CD4-positive, alpha-beta T cell (primary cell): ENCODE data around the gene SLF1. TPM values are rescaled to one million over a fixed set of nuclear protein-coding genes. Genes with fewer than 3 reads are reported as not detected.

Experiments
- ATAC-seq: fragments of 200-7000 bp; cut with Tn5 transposase; one replicate; pipeline ENCODE4 v1.10.0; 2022; ENCODE audit warnings: mild to moderate bottlenecking; ENCODE audit not compliant: poor library complexity
- CTCF ChIA-PET: fragments of 350-600 bp; sonication (Branson Sonifier 250); formaldehyde crosslinking; loops from one replicate; lab custom pipeline; 2021; ENCODE audit warnings: antibody characterized with exemption, inconsistent platforms; lab: Charles Lee
- POLR2A ChIA-PET: fragments of 350-600 bp; sonication (Branson Sonifier 250); formaldehyde crosslinking; loops from one replicate; lab custom pipeline; 2021; ENCODE audit warnings: antibody characterized with exemption, inconsistent platforms; lab: Charles Lee
- DNase-seq, 14 experiments: peaks; one replicate each; pipeline ENCODE4 v3.0.0-alpha.2; 2013 to 2020; ENCODE audit warnings: mixed read lengths in 2 of 14
- H3K27ac ChIP-seq, 2 donors: one replicate each; pipeline versions ENCODE4 v1.5.1 to v1.7.0; 2013; ENCODE audit warnings: low read length in 2 of 2, low read depth in 1 of 2, mild to moderate bottlenecking in 1 of 2
- H3K27me3 ChIP-seq, 2 experiments: 1 replicate in 1 of 2; 2 replicates in 1 of 2; pipeline versions ENCODE4 v1.6.1 to v1.7.0; 2013; ENCODE audit warnings: low read length in 2 of 2, control low read depth in 1 of 2, mild to moderate bottlenecking in 1 of 2, moderate library complexity in 1 of 2; ENCODE audit not compliant: insufficient read depth in 2 of 2, control insufficient read depth in 1 of 2
- H3K36me3 ChIP-seq: one replicate; pipeline ENCODE4 v1.6.1; 2013; ENCODE audit warnings: low read length, control low read depth; ENCODE audit not compliant: insufficient read depth
- H3K4me1 ChIP-seq: one replicate; pipeline ENCODE4 v1.6.1; 2013; ENCODE audit warnings: low read length, control low read depth; ENCODE audit not compliant: insufficient read depth
- H3K4me3 ChIP-seq: one replicate; pipeline ENCODE4 v1.5.1; 2013; ENCODE audit warnings: mild to moderate bottlenecking, low read length, moderate library complexity
- H3K9me3 ChIP-seq, 2 experiments: 1 replicate in 1 of 2; 2 replicates in 1 of 2; pipeline versions ENCODE4 v1.6.1 to v1.7.0; 2013; ENCODE audit warnings: low read length in 2 of 2, mild to moderate bottlenecking in 2 of 2, control low read depth in 1 of 2, moderate library complexity in 1 of 2; ENCODE audit not compliant: control insufficient read depth in 1 of 2, insufficient read depth in 1 of 2
- H3K27ac Mint-ChIP-seq: one replicate; pipeline ENCODE4 v1.8.0; 2020; ENCODE audit warnings: mixed read lengths
- H3K27me3 Mint-ChIP-seq: one replicate; pipeline ENCODE4 v1.8.0; 2021; ENCODE audit warnings: mixed read lengths
- H3K36me3 Mint-ChIP-seq: one replicate; pipeline ENCODE4 v1.8.0; 2021; ENCODE audit warnings: low read depth, mixed read lengths
- H3K4me1 Mint-ChIP-seq: one replicate; pipeline ENCODE4 v1.8.0; 2021; ENCODE audit warnings: low read depth, mixed read lengths
- H3K4me3 Mint-ChIP-seq: one replicate; pipeline ENCODE4 v1.8.0; 2020; ENCODE audit warnings: mild to moderate bottlenecking, mixed read lengths
- H3K9me3 Mint-ChIP-seq: one replicate; pipeline ENCODE4 v1.8.0; 2020; ENCODE audit warnings: mixed read lengths
- intact Hi-C, 2 experiments: fragments of 100-400 bp; cut with DNase I in 1 of 2; cut with micrococcal nuclease in 1 of 2; formaldehyde crosslinking; loops; one replicate each; pipeline versions ENCODE4 v1.15.1 to v1.9.0; 2023 to 2025; cut with DNase I, micrococcal nuclease
- total RNA-seq, 174 experiments: library from RNA in 2 of 174; stranded (reverse) in 2 of 174; gene quantifications; one replicate each; pipeline ENCODE4 v1.2.3 and lab custom pipeline; 2021 to 2026
- TF ChIP-seq, protein P1 (sequence below): fragments of 200-600 bp; IDR thresholded peaks from one replicate; pipeline ENCODE4 v1.8.0; 2022; ENCODE audit warnings: antibody characterized with exemption, mild to moderate bottlenecking

Gene SLF1
- total RNA-seq, 2 experiments from 2014 or later: 7.7 to 7.9 TPM

DNA sequence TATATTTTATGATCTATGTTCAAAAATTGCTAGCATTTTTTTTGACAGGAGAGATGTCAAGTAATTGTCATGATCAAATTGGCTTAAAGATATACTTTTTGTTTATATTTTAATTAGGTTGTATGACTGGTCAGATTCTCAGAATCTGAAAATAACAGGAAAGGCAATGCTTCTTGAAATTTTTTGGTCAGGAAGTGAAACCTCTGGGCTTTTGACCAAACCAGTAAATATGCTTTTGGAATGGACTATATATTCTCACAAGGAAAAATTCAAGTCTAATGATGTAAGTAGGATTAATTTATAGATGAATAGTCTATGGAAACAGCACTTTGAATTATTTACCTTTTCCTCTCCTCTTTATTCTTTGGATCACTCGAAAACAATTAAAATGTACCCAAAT lies 52.3 kb downstream of the SLF1 start:
- POLR2A ChIA-PET: no interaction called here
- TF ChIP-seq, protein P1, sequence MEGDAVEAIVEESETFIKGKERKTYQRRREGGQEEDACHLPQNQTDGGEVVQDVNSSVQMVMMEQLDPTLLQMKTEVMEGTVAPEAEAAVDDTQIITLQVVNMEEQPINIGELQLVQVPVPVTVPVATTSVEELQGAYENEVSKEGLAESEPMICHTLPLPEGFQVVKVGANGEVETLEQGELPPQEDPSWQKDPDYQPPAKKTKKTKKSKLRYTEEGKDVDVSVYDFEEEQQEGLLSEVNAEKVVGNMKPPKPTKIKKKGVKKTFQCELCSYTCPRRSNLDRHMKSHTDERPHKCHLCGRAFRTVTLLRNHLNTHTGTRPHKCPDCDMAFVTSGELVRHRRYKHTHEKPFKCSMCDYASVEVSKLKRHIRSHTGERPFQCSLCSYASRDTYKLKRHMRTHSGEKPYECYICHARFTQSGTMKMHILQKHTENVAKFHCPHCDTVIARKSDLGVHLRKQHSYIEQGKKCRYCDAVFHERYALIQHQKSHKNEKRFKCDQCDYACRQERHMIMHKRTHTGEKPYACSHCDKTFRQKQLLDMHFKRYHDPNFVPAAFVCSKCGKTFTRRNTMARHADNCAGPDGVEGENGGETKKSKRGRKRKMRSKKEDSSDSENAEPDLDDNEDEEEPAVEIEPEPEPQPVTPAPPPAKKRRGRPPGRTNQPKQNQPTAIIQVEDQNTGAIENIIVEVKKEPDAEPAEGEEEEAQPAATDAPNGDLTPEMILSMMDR: no peak
- ATAC-seq (no peak), DNase-seq (no peak)
- CTCF ChIA-PET: no interaction called here
- no peaks in the 10 kb centered on the region for H3K9me3 Mint-ChIP-seq
- Histone ChIP-seq H3K4me3 (no peak overlapping the region), H3K36me3 (peaks cover 14% of the 10 kb centered on the region), H3K27ac (no peak overlapping the region), H3K27me3 (no peaks in the 10 kb centered on the region), H3K9me3 (no peaks in the 10 kb centered on the region), H3K4me1 (no peaks in the 10 kb centered on the region)
- peaks cover 49% of the 10 kb centered on the region for H3K36me3 Mint-ChIP-seq
- no peak overlapping the region for H3K27ac Mint-ChIP-seq
- no peaks in the 10 kb centered on the region for H3K27me3 Mint-ChIP-seq
- H3K4me3 Mint-ChIP-seq: no peak overlapping the region
- no peaks in the 10 kb centered on the region for H3K4me1 Mint-ChIP-seq
- intact Hi-C loops: no loop called here

DNA sequence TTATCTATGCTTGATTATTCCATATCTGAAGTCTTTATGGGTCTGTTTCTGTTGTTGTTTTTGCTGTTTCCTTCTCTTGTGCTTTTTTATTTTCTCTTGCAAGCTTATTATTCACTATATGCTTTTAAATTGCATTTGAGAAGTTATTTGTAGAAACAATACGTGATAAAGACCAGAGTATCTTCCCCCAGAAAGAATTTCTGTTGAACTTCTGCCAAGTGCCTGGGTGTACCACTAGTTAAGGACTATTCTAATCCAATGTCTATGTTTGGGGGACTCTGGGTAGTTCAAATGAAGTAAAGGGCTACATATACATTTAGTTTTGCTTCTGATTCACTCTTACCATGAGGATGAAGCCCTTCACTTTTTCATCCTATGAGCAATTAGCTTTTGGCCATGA lies 54.3 kb downstream of the SLF1 start:
- Mint-ChIP-seq H3K9me3 (no peaks in the 10 kb centered on the region), H3K4me1 (no peaks in the 10 kb centered on the region), H3K27ac (no peak overlapping the region), H3K36me3 (peaks cover 34% of the 10 kb centered on the region), H3K4me3 (no peak overlapping the region), H3K27me3 (no peaks in the 10 kb centered on the region)
- H3K4me3 ChIP-seq: no peak overlapping the region
- CTCF ChIA-PET: no interaction called here
- no peaks in the 10 kb centered on the region for H3K9me3 ChIP-seq
- POLR2A ChIA-PET: no interaction called here
- H3K36me3 ChIP-seq: peaks cover 18% of the 10 kb centered on the region
- no peak overlapping the region for H3K27ac ChIP-seq
- no peaks in the 10 kb centered on the region for H3K27me3 ChIP-seq
- no peaks in the 10 kb centered on the region for H3K4me1 ChIP-seq
- intact Hi-C loops: no loop called here
- TF ChIP-seq, protein P1: no peak
- DNase-seq (no peak), ATAC-seq (no peak)

DNA sequence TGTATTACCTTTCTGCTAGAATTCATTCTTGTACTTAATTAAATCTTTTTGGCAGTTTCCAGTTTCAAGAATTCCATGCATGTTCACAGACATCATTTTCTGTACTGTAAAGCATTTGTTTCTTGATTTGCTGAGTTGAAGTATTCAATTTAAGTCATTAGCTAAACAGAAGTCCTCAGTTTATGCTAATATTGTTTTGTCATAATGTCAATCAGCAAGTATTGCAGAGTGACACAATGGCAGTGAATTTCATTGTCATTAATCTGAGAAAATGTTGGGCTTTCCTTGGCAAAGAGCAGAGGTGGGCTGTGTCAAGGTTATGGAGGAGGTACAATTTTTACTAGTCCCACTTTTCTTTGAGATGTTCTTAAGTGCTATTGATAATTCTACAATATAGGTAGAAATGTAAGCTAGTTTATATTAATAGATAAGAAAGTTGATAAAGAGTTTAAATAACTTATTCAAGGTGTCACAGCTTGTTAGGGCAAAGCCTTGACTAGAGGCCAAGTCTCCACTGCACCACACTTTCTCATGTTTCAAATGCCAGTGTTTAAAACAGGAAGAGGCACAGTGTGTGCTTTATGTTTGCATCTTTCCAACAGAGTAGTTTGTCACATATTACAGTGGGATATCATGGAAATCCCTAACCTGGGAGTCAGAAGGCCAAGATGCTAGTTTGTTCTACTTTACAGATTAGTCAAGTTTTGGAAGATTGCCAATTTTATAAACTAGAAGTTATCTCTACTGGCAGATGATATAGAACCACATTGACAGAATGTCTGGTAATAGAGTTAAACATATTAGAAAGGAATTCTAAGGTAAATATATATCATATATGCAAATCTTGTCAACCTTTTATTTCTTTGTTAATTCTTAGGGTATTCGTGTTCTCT lies 56.3 kb downstream of the SLF1 start:
- CTCF ChIA-PET: no interaction called here

More for the DNA sequence above, 56.3 kb downstream of the SLF1 start:
- intact Hi-C loops: no loop called here
- H3K27me3 Mint-ChIP-seq: no peaks in the 10 kb centered on the region
- no peaks in the 10 kb centered on the region for H3K4me1 ChIP-seq
- TF ChIP-seq, protein P1: no peak
- H3K36me3 Mint-ChIP-seq: peaks cover 34% of the 10 kb centered on the region
- no peaks in the 10 kb centered on the region for H3K4me1 Mint-ChIP-seq
- no peak overlapping the region for H3K27ac ChIP-seq
- ATAC-seq (no peak), DNase-seq (no peak)
- no peak overlapping the region for H3K4me3 Mint-ChIP-seq
- H3K9me3 ChIP-seq: no peaks in the 10 kb centered on the region
- POLR2A ChIA-PET: no interaction called here
- peaks cover 18% of the 10 kb centered on the region for H3K36me3 ChIP-seq
- H3K27ac Mint-ChIP-seq: no peak overlapping the region
- no peaks in the 10 kb centered on the region for H3K9me3 Mint-ChIP-seq
- no peaks in the 10 kb centered on the region for H3K27me3 ChIP-seq
- no peak overlapping the region for H3K4me3 ChIP-seq
